ENCODE measurements around the gene ELMO1. TPM values are rescaled to one million over a fixed set of nuclear protein-coding genes. Genes with fewer than 3 reads are reported as not detected.
"Not testable (repeated sequence)": the region's sequence is repeated elsewhere in the genome, so short reads cannot be mapped to it uniquely, and the experiment has no call there.

Gene ELMO1
- total RNA-seq, 1 donor from 2014 or later: 53.8 TPM

DNA sequence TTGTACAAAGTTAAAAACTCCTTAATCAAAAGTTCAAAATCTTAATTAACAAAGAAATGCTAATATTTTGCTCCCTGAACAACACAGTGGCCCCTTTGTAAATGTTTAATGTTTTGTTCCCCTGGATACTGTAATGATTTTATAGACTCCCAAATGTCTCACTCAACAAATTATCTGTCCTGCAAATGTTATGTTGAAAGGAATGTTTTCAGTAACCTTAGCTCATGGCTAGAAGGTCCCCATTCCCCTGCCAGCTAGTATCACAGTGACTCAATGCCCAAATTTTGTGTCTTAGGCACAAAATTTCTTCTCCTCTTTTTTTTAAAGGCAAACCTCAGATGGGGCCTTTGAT, 298.9 kb downstream of the ELMO1 start:
- no peak for TF ChIP-seq CTCF (IDR thresholded peaks at IDR 0.05)
- Histone ChIP-seq H3K4me3 (no peak overlapping the region), H3K27ac (no peak overlapping the region), H3K27me3 (no peaks in the 10 kb centered on the region), H3K4me1 (no peaks in the 10 kb centered on the region), H3K9me3 (no peaks in the 10 kb centered on the region), H3K36me3 (no peaks in the 10 kb centered on the region)
- no peak for DNase-seq
- intact Hi-C loops (cut with DNase I): no loop called here
- no peak for ATAC-seq

GRCh38 chr7:37149051-37149772, 299.5 kb downstream of the ELMO1 start:
- Histone ChIP-seq H3K9me3 (no peaks in the 10 kb centered on the region), H3K4me1 (no peaks in the 10 kb centered on the region), H3K27me3 (no peaks in the 10 kb centered on the region), H3K4me3 (no peak overlapping the region), H3K36me3 (no peaks in the 10 kb centered on the region), H3K27ac (no peak overlapping the region)
- intact Hi-C loops (cut with DNase I): no loop called here
- DNase-seq (no peak), ATAC-seq (no peak)
- TF ChIP-seq CTCF (IDR thresholded peaks at IDR 0.05): no peak

- H3K4me3 ChIP-seq: no peak overlapping the region
- no peak for ATAC-seq
- no peaks in the 10 kb centered on the region for H3K36me3 ChIP-seq
- H3K4me1 ChIP-seq: no peaks in the 10 kb centered on the region
- H3K9me3 ChIP-seq: no peaks in the 10 kb centered on the region
- no peak for DNase-seq
- H3K27ac ChIP-seq: no peak overlapping the region
- no peaks in the 10 kb centered on the region for H3K27me3 ChIP-seq
- no peak for TF ChIP-seq CTCF (IDR thresholded peaks at IDR 0.05)
- intact Hi-C loops (cut with DNase I): no loop called here
Observed at GRCh38 chr7:37145682-37146081, 303.0 kb downstream of the ELMO1 start.

DNA sequence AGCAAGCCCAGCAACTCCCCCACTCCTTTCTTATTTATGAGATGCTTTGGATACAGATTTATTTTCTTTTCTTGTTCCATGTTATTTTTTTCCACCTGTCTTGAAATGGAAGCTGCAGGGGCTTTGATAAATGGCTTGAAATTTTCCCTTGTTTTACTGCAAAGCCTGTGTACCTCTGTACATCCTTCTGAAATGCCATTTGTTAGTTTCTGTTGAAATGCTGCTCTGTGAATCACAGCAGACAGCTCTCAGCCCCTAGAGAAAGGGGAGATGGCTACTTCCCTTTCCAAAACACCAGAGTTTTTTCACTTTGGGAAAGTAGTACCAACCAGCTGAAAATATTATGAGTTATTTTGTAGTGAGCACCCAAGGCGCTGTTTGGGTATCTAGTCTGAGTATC, 304.2 kb downstream of the ELMO1 start:
- ATAC-seq: no peak
- Histone ChIP-seq H3K9me3 (peaks cover 6% of the 10 kb centered on the region), H3K4me3 (no peak overlapping the region), H3K4me1 (no peaks in the 10 kb centered on the region), H3K36me3 (no peaks in the 10 kb centered on the region), H3K27ac (no peak overlapping the region), H3K27me3 (no peaks in the 10 kb centered on the region)
- DNase-seq: no peak
- no peak for TF ChIP-seq CTCF (IDR thresholded peaks at IDR 0.05)
- intact Hi-C loops (cut with DNase I): no loop called here

- Histone ChIP-seq H3K36me3 (no peaks in the 10 kb centered on the region), H3K27ac (no peak overlapping the region), H3K27me3 (no peaks in the 10 kb centered on the region), H3K9me3 (peaks cover 10% of the 10 kb centered on the region), H3K4me3 (no peak overlapping the region), H3K4me1 (no peaks in the 10 kb centered on the region)
- intact Hi-C loops (cut with DNase I): no loop called here
- TF ChIP-seq CTCF (IDR thresholded peaks at IDR 0.05): no peak
- ATAC-seq (no peak), DNase-seq (no peak)
Observed at GRCh38 chr7:37142958-37143357, 305.7 kb downstream of the ELMO1 start.

GRCh38 chr7:37141742-37142141, 306.9 kb downstream of the ELMO1 start:
- intact Hi-C loops (cut with DNase I): no loop called here
- ATAC-seq: no peak
- no peak for DNase-seq
- Histone ChIP-seq H3K9me3 (peaks cover 10% of the 10 kb centered on the region), H3K4me1 (no peaks in the 10 kb centered on the region), H3K36me3 (no peaks in the 10 kb centered on the region), H3K27ac (no peak overlapping the region), H3K4me3 (no peak overlapping the region), H3K27me3 (no peaks in the 10 kb centered on the region)
- TF ChIP-seq CTCF (IDR thresholded peaks at IDR 0.05): no peak

DNA sequence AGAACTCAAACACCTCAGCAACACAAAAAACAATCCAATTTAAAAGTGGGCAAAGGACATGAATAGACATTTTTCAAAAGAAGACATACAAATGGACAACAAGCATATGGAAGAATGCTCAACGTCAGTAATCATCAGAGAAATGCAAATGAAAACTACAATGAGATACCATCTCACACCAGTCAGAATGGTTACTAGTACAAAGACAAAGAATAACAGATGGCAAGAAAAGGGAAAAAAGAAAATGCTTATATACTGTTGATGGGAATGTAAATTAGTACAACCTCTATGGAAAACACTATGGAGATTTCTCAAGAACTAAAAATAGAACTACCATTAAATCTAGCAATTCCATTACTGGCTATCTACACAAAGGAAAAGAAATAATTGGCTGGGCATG, 314.8 kb downstream of the ELMO1 start:
- DNase-seq; H3K9me3 ChIP-seq; H3K4me1 ChIP-seq; H3K27me3 ChIP-seq; intact Hi-C loops (cut with DNase I); H3K27ac ChIP-seq; H3K4me3 ChIP-seq; ATAC-seq: not testable (repeated sequence)
- peaks cover 17% of the 10 kb centered on the region for H3K36me3 ChIP-seq
